ENCODE results near the gene SLC10A3.

The SLC10A3 gene, protein sequence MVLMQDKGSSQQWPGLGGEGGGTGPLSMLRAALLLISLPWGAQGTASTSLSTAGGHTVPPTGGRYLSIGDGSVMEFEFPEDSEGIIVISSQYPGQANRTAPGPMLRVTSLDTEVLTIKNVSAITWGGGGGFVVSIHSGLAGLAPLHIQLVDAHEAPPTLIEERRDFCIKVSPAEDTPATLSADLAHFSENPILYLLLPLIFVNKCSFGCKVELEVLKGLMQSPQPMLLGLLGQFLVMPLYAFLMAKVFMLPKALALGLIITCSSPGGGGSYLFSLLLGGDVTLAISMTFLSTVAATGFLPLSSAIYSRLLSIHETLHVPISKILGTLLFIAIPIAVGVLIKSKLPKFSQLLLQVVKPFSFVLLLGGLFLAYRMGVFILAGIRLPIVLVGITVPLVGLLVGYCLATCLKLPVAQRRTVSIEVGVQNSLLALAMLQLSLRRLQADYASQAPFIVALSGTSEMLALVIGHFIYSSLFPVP

DNA sequence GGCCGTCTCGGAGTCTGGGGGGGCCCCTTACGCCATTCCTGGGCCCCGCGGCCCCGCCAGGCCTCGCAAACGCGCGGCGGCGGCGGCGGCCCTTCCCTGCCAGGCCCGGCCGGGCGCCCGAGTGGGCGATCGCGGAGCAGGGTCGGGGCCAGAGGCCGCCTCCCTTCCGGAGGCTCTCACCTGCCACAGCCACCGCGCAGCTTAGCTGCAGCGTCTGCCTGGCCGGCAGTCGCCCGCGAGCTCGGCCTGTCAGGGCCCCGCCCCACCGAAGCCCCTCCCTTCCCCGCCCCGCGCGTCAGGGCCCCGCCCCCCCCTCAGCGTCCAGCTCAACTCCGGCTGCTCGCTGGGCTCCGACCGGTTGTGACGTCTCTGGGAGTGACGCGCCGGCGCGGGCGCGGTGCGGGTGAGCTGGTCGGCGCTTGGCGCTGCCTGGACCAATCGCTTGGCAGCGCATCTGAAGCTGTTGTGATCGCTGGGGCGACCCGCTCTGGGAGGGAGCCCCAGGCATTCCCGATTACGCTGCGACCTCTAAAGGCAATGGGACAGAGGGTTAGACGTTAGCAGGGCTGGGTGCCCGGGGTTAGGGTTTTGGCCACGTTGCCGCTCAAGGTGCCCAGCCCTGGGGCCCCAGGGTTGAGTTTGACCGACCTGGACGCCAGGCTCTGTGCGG, at the start of gene SLC10A3:
Gene SLC10A3 (minus strand): TSS at position 216 of the 670 bp plus-strand sequence. CDS start 1,689 bp downstream, outside the sequence.
- TF ChIP-seq, protein P1, sequence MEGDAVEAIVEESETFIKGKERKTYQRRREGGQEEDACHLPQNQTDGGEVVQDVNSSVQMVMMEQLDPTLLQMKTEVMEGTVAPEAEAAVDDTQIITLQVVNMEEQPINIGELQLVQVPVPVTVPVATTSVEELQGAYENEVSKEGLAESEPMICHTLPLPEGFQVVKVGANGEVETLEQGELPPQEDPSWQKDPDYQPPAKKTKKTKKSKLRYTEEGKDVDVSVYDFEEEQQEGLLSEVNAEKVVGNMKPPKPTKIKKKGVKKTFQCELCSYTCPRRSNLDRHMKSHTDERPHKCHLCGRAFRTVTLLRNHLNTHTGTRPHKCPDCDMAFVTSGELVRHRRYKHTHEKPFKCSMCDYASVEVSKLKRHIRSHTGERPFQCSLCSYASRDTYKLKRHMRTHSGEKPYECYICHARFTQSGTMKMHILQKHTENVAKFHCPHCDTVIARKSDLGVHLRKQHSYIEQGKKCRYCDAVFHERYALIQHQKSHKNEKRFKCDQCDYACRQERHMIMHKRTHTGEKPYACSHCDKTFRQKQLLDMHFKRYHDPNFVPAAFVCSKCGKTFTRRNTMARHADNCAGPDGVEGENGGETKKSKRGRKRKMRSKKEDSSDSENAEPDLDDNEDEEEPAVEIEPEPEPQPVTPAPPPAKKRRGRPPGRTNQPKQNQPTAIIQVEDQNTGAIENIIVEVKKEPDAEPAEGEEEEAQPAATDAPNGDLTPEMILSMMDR (IDR thresholded peaks at IDR 0.05; ENCODE audit: low read length, missing control alignments) = no peak
- peak within 1 kb of the TSS; percentile 64 for H3K4me3 ChIP-seq (replicated peaks; ENCODE audit: low read depth, low read length)
- peak; percentile 94 for DNase-seq (ENCODE audit: low read depth)

DNA sequence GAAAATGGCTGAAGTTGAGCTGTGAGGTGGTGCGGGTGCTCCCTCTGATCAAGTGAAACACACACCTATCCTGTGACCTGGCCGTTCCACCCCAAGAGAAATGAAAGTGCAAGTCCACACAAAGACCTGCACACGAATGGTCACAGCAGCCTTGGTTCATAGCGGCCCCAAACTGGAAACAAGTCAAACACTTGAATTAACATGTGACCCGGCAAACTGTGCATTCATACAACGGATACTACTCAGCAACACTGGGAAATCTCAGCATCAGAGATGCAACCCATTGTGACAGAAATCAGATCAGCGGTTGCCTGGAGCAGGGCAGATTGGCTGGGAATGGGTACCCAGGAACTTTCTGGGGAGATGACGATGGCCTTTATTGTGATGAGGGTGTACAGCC, 48.6 kb upstream of the SLC10A3 start:
- DNase-seq (ENCODE audit: low read depth) = no peak
- TF ChIP-seq, protein P1 (IDR thresholded peaks at IDR 0.05; ENCODE audit: low read length, missing control alignments) = no peak
- H3K4me3 ChIP-seq (replicated peaks; ENCODE audit: low read depth, low read length) = no peak overlapping the region

DNA sequence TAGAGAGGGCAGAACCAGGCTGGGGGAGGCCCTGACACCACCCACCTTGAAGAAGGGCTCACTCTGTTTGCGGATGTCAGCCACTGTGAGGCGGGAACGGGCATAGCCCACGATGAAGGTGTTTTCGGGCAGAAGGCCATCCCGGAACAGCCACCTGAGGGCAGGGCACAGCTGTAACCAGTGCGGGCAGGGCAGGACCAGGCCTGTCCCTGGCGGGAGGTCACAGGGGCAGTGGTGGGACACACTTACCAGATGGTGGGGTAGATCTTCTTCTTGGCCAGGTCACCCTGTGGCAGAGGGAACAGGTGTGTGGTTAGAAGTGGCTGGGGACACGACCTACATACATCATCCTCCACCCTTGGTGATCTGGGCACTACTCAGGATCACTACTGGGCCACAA, 45.5 kb upstream of the SLC10A3 start:
- no peak for DNase-seq (ENCODE audit: low read depth)
- TF ChIP-seq, protein P1 (IDR thresholded peaks at IDR 0.05; ENCODE audit: low read length, missing control alignments) = no peak
- no peak overlapping the region for H3K4me3 ChIP-seq (replicated peaks; ENCODE audit: low read depth, low read length)

DNA sequence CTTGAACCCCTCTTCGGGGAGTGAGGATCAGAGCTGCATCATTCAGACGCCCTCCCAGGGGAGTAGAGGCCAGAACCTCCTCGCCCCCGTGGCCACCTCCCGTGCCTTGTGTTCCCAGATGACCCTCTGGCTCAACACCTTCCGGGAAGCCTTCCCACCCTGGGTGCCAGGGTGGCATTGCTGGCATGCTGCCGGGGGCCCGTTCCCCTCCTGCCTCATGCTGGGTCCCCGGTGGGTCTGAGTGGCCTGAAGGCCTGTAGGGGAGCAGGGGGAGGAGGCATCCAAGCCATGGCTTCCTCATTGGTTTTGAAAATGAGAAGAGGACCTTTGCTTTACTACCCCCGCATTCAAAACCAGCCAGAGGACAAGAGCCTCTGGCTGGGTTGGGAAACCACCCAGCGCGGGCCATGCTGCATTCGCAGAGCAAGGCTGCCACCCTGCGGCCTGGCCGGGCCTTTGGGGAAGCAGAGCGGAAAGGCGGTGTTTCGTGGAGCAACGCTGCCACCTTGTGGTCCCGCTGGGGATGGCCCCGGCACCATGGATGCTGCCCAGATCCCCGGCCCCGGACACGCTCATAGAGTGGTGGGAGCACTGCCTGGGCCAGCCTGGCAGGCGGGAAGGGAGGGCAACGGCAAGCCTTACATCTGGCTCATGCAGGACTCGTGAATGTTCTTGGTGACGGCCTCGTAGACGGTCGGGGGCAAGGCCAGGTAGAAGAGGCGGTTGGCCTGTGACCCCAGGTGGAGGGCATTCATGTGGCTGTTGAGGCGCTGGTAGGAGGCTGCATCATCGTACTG, 44.3 kb upstream of the SLC10A3 start:
- TF ChIP-seq, protein P1 (IDR thresholded peaks at IDR 0.05; ENCODE audit: low read length, missing control alignments) = peak; percentile 79
- H3K4me3 ChIP-seq (replicated peaks; ENCODE audit: low read depth, low read length) = no peak overlapping the region
- DNase-seq (ENCODE audit: low read depth) = peak; percentile 85

DNA sequence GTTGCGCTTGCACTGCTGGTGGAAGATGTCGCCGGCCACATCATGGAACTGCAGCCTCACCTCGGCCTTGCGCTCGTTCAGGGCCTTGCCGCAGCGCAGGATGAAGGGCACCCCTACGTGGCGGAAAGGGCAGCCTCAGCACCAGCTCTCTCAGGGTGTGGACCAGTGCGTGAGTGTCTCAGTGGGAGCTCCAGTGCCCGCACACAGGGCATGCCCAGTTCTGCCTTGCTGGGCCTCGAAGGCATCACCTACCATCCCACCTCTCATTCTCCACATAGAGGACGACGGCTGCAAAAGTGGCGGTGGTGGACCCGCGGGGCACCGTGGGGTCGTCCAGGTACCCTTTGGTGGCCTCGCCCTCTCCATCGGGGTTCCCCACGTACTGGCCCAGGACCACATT, 42.3 kb upstream of the SLC10A3 start:
- H3K4me3 ChIP-seq (replicated peaks; ENCODE audit: low read depth, low read length) = no peak overlapping the region
- TF ChIP-seq, protein P1 (IDR thresholded peaks at IDR 0.05; ENCODE audit: low read length, missing control alignments) = no peak
- no peak for DNase-seq (ENCODE audit: low read depth)

DNA sequence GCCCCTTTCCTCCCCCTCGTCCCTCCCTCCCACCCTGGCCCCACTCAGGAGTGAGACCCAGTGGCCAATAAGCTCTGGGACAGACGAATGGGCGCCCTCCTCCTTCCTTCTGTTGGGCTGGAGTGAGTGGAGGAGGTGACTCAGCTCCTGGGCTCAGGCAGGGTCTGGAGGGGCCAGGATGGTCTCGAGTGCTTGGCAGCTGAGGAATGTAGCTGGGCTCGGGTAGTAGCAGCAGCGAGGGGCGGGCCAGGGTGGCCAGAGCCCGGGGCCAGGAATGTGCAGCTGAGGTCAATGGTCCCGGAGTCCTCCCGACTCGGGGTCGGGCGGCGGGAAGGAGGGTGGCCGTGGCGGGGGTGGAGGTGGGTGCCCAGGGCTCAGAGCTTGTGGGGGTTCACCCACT, 41.2 kb upstream of the SLC10A3 start:
- peak; percentile 40 for DNase-seq (ENCODE audit: low read depth)
- H3K4me3 ChIP-seq (replicated peaks; ENCODE audit: low read depth, low read length) = no peak overlapping the region
- TF ChIP-seq, protein P1 (IDR thresholded peaks at IDR 0.05; ENCODE audit: low read length, missing control alignments) = no peak
